ENCODE data around the gene ARPC5.

ARPC5 gene

GRCh38 chr1:183585038-183585437 lies 50.5 kb downstream of the ARPC5 start:
- DNase-seq (ENCODE audit: low spot score) = no peak

DNA sequence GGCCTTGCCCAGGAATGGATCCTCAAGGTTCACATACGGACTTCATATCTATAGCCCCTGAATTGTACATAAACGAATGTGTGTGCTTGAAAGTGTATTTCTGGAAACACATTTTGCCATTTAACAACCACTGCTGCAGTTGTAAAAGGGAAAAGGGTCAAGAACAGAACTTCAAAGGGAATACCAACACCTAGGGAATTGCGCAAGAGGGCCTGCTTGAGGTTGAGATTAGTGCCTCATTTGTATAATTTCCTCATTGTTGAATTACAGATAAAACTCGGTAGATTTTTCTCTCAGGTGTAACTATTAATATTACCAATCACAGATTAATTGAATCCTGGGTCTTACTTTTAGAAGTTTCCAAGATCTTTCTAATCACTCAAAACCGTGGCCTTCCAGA lies 51.4 kb downstream of the ARPC5 start:
- no peak for DNase-seq (ENCODE audit: low spot score)

- no peak for DNase-seq (ENCODE audit: low spot score)
Observed at GRCh38 chr1:183583466-183583865, 52.1 kb downstream of the ARPC5 start.

- DNase-seq (ENCODE audit: low spot score) = no peak
Observed at GRCh38 chr1:183582021-183582713, 53.4 kb downstream of the ARPC5 start.

DNA sequence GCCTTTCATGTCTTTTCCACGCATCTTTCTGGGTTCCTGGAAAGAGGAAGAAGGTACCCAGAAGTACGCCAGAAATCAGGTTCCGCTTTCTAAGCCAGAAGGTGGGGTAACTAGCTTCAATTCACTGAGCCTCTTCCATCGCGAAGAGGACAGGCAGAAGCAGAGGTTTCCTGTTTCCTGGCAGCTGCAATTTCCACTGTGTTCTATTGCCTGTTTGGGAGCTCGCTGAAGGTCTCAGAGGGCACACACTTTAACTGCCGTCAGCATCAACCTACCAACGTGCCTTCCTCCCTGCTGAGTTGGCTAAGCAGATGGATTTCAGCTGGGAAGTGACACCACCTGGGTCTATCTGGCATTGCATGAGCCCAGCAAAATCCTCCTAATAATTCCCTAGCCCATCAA lies 55.3 kb downstream of the ARPC5 start:
- DNase-seq (ENCODE audit: low spot score) = no peak

DNA sequence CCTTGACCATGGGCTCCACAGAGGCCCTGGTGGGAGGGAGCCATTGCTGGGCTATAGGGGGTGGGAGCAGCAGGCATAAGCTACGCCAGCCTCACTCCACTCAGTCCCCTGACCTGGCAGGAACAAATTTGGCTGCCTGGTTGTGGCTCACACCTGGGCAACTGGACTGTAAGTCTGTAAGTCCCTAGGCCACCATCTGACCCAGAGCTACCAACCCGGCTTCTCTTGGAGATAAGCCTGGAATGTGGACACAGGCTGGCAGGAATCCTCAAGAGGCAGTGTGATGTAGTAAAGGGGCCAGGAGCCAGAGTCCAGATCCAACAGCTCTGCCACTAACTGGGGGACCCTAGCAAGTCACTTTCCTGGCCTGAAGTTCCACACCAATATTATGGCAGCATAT lies 56.7 kb downstream of the ARPC5 start:
- no peak for DNase-seq (ENCODE audit: low spot score)

GRCh38 chr1:183577897-183578465 lies 57.6 kb downstream of the ARPC5 start:
- DNase-seq (ENCODE audit: low spot score) = no peak

DNA sequence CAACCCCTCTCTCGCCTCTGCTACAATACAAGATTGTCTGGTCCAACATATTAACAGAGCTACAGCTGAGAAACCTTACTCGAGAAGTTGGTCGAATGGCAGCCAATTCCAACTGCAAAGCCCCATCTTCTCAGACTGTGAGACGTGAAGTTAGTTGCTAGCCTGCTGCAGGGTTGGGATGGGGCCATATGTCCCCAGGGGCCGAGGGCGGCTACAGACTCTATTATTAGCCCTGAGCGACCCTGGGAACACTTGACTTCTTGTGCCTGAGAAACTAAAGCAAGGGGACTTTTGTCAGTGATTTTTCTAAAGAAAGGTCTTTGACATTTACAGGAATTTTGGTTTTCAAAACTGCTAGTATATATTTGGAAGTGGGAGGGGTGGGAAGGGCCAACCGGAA lies 59.0 kb downstream of the ARPC5 start:
- DNase-seq (ENCODE audit: low spot score) = no peak

GRCh38 chr1:183575606-183576005 lies 60.0 kb downstream of the ARPC5 start:
- no peak for DNase-seq (ENCODE audit: low spot score)

GRCh38 chr1:183572721-183573120 lies 62.9 kb downstream of the ARPC5 start:
- no peak for DNase-seq (ENCODE audit: low spot score)

GRCh38 chr1:183571678-183572268 lies 63.8 kb downstream of the ARPC5 start:
- no peak for DNase-seq (ENCODE audit: low spot score)
